ENCODE results near the gene RARA.

RARA gene

DNA sequence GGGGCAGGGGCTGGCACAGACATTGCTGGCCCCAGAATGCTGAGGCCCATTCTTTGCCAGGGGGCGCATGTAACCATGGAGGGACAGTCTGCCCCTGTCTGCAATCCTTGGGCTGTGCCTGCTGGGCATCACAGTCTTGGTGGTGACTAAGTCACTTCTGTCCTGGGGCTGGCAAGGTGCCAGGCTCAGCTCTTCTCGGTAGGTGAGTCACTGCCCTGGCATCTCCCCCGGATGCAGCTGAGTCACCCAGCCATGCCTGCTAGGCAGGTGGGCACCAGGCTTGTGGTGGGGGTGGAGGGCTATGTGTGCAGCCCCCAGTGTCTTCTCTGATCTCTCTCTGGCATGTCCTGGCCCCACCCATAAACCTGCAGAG, 5.6 kb downstream of the RARA start:
- no peak overlapping the region for H3K4me3 ChIP-seq (ENCODE audit: low read depth, low read length)
- no peak for DNase-seq (ENCODE audit: low read depth)
- TF ChIP-seq, protein P1, sequence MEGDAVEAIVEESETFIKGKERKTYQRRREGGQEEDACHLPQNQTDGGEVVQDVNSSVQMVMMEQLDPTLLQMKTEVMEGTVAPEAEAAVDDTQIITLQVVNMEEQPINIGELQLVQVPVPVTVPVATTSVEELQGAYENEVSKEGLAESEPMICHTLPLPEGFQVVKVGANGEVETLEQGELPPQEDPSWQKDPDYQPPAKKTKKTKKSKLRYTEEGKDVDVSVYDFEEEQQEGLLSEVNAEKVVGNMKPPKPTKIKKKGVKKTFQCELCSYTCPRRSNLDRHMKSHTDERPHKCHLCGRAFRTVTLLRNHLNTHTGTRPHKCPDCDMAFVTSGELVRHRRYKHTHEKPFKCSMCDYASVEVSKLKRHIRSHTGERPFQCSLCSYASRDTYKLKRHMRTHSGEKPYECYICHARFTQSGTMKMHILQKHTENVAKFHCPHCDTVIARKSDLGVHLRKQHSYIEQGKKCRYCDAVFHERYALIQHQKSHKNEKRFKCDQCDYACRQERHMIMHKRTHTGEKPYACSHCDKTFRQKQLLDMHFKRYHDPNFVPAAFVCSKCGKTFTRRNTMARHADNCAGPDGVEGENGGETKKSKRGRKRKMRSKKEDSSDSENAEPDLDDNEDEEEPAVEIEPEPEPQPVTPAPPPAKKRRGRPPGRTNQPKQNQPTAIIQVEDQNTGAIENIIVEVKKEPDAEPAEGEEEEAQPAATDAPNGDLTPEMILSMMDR (IDR thresholded peaks at IDR 0.05; ENCODE audit: low read depth, low read length, missing control alignments): no peak
- in situ Hi-C loops (cut with HindIII; ENCODE audit: low sequenced_read_pairs): no loop called here

DNA sequence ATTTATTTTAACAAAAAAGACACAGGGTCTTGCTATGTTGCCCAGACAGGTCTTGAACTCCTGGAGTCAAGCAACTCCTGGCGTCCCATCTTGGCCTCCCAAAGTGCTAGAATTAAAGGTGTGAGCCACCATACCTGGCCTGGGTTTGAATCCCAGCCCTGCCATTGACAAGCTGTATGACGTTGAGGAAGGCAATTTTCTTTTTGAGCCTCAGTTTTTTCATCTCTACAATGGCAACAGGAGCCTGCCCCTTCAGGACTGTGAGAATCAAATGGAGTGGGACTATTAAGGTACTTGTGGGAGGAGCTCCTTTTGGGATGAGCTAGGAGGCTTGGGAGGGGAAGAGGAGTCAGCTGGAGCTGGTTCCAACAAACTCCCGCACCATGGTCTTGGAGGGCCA, 6.2 kb downstream of the RARA start:
- in situ Hi-C loops (cut with HindIII; ENCODE audit: low sequenced_read_pairs): no loop called here
- no peak overlapping the region for H3K4me3 ChIP-seq (ENCODE audit: low read depth, low read length)
- DNase-seq (ENCODE audit: low read depth): no peak
- TF ChIP-seq, protein P1 (IDR thresholded peaks at IDR 0.05; ENCODE audit: low read depth, low read length, missing control alignments): no peak

DNA sequence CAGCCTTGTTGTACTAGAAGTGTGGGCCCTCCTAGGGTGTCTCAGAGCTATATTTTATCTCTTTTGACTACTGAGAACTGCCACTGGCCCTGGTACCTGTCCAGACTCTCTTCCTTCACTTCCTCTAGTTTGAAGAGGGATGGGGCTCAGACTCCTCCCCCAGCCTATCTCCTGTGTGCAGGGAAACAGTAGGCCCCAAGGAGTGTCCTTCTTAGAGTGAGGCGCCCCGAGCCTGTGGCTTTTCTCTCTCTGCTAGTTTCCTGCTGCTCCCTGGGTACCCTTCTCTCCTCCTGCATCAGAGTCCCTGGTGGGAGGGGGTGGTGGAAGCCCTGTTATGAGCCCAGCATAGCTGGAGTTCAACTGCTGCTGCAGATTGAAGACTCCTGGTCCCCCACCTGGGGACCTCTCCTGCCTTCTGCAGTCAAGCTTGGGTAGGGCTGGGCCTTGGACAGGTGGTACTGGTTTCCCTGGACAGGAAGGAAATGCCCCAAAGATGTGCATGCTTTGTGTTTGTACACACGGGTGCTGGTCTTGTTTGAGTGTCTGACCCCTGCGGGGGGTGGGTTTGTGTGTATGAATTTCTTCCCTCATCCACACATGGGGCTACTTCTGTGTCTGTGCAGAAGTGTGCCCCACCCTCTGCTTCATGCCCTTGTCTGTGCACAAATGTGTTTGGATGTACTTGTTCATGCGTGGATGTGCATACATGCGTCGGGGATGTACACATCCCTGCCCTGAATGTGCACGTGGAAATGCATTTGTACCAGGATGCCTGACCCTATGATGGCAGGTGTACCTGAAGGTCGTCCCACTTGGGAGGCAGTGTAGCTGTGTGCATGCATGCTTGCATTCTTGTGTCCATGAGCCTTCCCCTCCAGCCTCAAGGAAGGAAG, 6.9 kb downstream of the RARA start:
- no peak for DNase-seq (ENCODE audit: low read depth)
- TF ChIP-seq, protein P1 (IDR thresholded peaks at IDR 0.05; ENCODE audit: low read depth, low read length, missing control alignments): no peak
- no peak overlapping the region for H3K4me3 ChIP-seq (ENCODE audit: low read depth, low read length)
- in situ Hi-C loops (cut with HindIII; ENCODE audit: low sequenced_read_pairs): no loop called here

DNA sequence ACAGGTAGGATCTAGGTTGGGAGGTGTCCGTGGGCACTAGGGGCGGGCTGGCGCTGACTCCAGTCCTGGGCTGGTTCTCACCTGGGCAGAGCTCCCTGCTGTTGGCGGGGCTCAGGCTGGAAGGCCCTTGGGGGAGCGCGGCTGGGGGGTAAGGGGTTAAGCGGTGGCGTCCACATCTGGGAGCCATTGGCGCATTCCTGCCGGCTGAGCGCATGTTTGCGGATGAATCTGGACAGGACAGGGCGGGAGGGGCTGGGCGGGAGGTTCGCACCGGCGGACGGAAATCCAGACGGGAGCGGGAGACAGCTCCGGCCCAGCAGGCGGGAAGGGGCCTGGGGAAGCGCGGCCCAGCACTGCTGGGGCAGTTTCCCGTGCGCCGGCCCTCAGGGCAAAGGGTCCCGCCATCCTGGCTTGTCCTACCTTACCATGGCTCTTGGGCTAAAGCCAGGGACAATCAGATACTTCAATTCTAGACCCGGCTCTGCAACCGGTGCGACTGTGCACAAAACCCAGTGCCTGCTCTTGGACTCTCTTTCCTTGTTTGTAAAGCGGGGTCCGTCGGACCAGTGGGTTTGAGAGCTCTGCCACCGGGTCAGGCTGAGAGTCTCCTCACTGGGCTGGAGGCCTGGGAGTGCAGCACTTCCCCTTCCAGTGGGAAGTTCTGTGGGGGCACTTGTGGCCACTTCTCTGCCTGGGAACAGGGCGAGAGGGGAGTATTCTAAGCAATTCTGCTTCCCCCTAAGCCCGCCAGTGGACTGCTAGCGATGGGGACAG, 7.8 kb downstream of the RARA start:
- in situ Hi-C loops (cut with HindIII; ENCODE audit: low sequenced_read_pairs): no loop called here
- no peak for DNase-seq (ENCODE audit: low read depth)
- H3K4me3 ChIP-seq (ENCODE audit: low read depth, low read length): no peak overlapping the region
- TF ChIP-seq, protein P1 (IDR thresholded peaks at IDR 0.05; ENCODE audit: low read depth, low read length, missing control alignments): no peak

DNA sequence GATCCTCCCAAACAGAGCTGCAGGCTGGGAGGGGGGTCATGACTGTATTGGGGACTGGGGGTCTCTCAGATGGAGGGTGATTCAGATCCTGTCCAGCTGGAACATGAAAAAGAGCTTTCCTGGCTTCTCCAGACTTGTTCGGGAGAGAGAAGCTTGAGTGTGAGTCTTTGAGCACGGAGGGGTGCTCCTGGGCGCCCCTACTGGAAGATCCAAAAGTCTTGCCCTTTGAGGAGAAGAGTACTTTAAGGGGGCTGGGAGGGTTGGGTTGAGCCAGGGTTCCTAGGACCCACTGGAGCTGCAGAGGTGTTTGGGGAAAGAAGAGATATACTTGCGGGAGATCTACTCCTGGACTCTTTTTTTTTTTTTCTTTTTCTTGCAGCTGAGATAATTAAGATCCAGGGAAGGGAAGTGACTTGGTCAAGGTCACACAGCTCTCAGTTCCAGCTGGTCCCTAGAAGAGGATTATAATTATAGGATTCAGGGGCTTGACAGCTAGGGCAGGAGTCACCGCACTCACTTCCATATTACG, 8.4 kb downstream of the RARA start:
- in situ Hi-C loops (cut with HindIII; ENCODE audit: low sequenced_read_pairs): no loop called here
- H3K4me3 ChIP-seq (ENCODE audit: low read depth, low read length): peak overlapping the region; percentile 99
- DNase-seq (ENCODE audit: low read depth): no peak
- TF ChIP-seq, protein P1 (IDR thresholded peaks at IDR 0.05; ENCODE audit: low read depth, low read length, missing control alignments): peak; percentile 79

All from astrocyte of the cerebellum (primary cell).